ENCODE data around the gene RNF213.

DNA sequence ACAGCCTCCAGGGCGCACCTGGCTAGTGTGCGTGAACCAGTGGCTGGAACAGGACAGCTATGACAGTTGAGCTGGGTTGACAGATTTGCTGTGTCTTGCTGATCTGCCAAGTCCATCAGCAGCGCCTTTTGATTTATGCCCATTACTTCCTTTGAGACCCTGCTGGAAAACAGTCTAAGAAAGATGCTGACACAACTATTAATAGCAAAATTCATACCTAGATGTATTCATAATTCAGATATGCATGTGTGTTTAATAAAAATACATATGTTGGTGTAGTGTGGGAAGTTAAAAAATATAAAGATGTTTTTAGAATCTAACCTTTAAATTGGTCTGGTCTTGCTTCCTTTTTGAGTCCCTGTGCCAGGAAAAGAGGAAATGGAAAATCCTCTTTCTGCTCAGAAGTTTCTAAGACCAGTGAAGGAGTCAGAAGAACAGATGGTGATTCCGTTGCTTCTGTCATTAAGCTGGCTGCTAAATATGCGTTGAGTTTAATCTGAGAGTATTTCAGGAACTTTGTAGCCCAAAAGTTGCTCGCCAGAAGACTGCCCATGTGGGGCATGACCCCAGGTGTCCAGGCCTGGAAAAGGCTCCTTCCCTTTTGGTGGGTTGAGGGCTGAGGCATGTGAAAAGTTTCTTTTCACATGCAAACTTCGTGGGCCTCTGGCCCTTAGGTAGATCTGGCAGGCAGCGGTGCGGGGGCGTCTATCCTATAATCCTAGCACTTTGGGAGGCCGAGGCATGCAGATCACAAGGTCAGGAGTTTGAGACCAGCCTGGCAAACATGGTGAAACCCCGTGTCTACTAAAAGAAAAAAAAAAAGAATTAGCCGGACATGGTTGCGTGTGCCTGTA is 114.3 kb downstream of the RNF213 start:
- TF ChIP-seq, protein P1, sequence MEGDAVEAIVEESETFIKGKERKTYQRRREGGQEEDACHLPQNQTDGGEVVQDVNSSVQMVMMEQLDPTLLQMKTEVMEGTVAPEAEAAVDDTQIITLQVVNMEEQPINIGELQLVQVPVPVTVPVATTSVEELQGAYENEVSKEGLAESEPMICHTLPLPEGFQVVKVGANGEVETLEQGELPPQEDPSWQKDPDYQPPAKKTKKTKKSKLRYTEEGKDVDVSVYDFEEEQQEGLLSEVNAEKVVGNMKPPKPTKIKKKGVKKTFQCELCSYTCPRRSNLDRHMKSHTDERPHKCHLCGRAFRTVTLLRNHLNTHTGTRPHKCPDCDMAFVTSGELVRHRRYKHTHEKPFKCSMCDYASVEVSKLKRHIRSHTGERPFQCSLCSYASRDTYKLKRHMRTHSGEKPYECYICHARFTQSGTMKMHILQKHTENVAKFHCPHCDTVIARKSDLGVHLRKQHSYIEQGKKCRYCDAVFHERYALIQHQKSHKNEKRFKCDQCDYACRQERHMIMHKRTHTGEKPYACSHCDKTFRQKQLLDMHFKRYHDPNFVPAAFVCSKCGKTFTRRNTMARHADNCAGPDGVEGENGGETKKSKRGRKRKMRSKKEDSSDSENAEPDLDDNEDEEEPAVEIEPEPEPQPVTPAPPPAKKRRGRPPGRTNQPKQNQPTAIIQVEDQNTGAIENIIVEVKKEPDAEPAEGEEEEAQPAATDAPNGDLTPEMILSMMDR (IDR thresholded peaks at IDR 0.05): no peak
- TF ChIP-seq POLR2A (IDR thresholded peaks at IDR 0.05): no peak

All from adrenal gland (tissue), 5 donors.